ENCODE data around the gene XCR1. TPM values are rescaled to one million over a fixed set of nuclear protein-coding genes. Genes with fewer than 3 reads are reported as not detected.
"Not testable (repeated sequence)": the region's sequence is repeated elsewhere in the genome, so short reads cannot be mapped to it uniquely, and the experiment has no call there.

XCR1 gene
- total RNA-seq, 1 donor from 2014 or later = 0.39 TPM

GRCh38 chr3:46038916-46039315, 11.6 kb upstream of the XCR1 start:
- DNase-seq = no peak

GRCh38 chr3:46038071-46038470, 10.8 kb upstream of the XCR1 start:
- DNase-seq = not testable (repeated sequence)

- DNase-seq = no peak
Observed at GRCh38 chr3:46036191-46036590, 8.9 kb upstream of the XCR1 start.

- no peak for DNase-seq
Observed at GRCh38 chr3:46031747-46032146, 4.5 kb upstream of the XCR1 start.

- DNase-seq = no peak
Observed at GRCh38 chr3:46031269-46031668, 4.0 kb upstream of the XCR1 start.

GRCh38 chr3:46030626-46031025, 3.3 kb upstream of the XCR1 start:
- DNase-seq = no peak

- no peak for DNase-seq
Observed at GRCh38 chr3:46029953-46030543, 2.8 kb upstream of the XCR1 start.

- DNase-seq = no peak
Observed at GRCh38 chr3:46027736-46028397, 584 bp upstream of the XCR1 start.

GRCh38 chr3:46025139-46025538, 2.1 kb downstream of the XCR1 start:
- no peak for DNase-seq

GRCh38 chr3:46024131-46024530, 3.2 kb downstream of the XCR1 start:
- no peak for DNase-seq

GRCh38 chr3:46022909-46023785, 4.1 kb downstream of the XCR1 start:
- no peak for DNase-seq

GRCh38 chr3:46021516-46021915, 5.8 kb downstream of the XCR1 start:
- no peak for DNase-seq

- no peak for DNase-seq
Observed at GRCh38 chr3:46020766-46021510, 6.3 kb downstream of the XCR1 start.

- no peak for DNase-seq
Observed at GRCh38 chr3:46019707-46020106, 7.6 kb downstream of the XCR1 start.

- no peak for DNase-seq
Observed at GRCh38 chr3:46017720-46018119, 9.6 kb downstream of the XCR1 start.

- DNase-seq = no peak
Observed at GRCh38 chr3:46013316-46014094, 13.8 kb downstream of the XCR1 start.

- DNase-seq = no peak
Observed at GRCh38 chr3:46012246-46012645, 15.0 kb downstream of the XCR1 start.

- DNase-seq = no peak
Observed at GRCh38 chr3:46010519-46011113, 16.7 kb downstream of the XCR1 start.

- no peak for DNase-seq
Observed at GRCh38 chr3:46008058-46008457, 19.2 kb downstream of the XCR1 start.

GRCh38 chr3:46007280-46007679, 20.0 kb downstream of the XCR1 start:
- no peak for DNase-seq
